Transverse colon (tissue), 4 donors: ENCODE data around the gene SPATA6L. TPM values are rescaled to one million over a fixed set of nuclear protein-coding genes. Genes with fewer than 3 reads are reported as not detected.

ENCODE experiments used
- DNase-seq: peaks from one replicate; pipeline ENCODE4 v3.0.0-alpha.2; 2019
- H3K27ac ChIP-seq, 4 donors: fragments of 200-600 bp; sonication (generic); 2 replicates each; pipeline ENCODE4 v1.5.1; 2016 to 2018; ENCODE audit warnings: inconsistent platforms in 4 of 4
- H3K27me3 ChIP-seq: fragments of 200-600 bp; sonication (generic); 2 replicates; pipeline ENCODE4 v1.5.1; 2017; ENCODE audit warnings: inconsistent platforms
- H3K36me3 ChIP-seq, 4 donors: fragments of 200-600 bp; sonication (generic); 2 replicates each; pipeline ENCODE4 v1.5.1; 2017 to 2019; ENCODE audit warnings: inconsistent platforms in 4 of 4
- H3K4me1 ChIP-seq, 4 donors: fragments of 200-600 bp; sonication (generic); 2 replicates each; pipeline ENCODE4 v1.5.1; 2017 to 2020; ENCODE audit warnings: inconsistent platforms in 4 of 4
- H3K4me3 ChIP-seq, 4 donors: fragments of 200-600 bp; sonication (generic); 1 replicate in 1 of 4; 2 replicates in 3 of 4; pipeline versions ENCODE4 v1.5.1 to v1.6.1; 2017 to 2019; ENCODE audit warnings: inconsistent platforms in 4 of 4
- H3K9me3 ChIP-seq, 2 donors: fragments of 200-600 bp; sonication (generic); 2 replicates each; pipeline ENCODE4 v1.5.1; 2017 to 2019; ENCODE audit warnings: inconsistent platforms in 2 of 2
- EP300 ChIP-seq: sonication (generic); formaldehyde crosslinking; IDR thresholded peaks from one replicate; pipeline ENCODE4 v1.6.1; 2017; ENCODE audit warnings: antibody characterized with exemption, low read depth
- POLR2A ChIP-seq: fragments of 450-650 bp; IDR thresholded peaks from one replicate; pipeline ENCODE4 v1.6.1; 2016; ENCODE audit warnings: antibody characterized with exemption, mild to moderate bottlenecking, moderate library complexity
- POLR2AphosphoS5 ChIP-seq, 3 donors: sonication (generic); formaldehyde crosslinking; IDR thresholded peaks; one replicate each; pipeline ENCODE4 v1.6.1; 2016; ENCODE audit warnings: antibody characterized with exemption in 3 of 3
- WGBS, 2 donors: methylation state at CpG; one replicate each; pipeline ENCODE4 v1.1.5; 2018; ENCODE audit warnings: low coverage in 1 of 2; 5-methylcytosine and 5-hydroxymethylcytosine counted together
- in situ Hi-C, 4 donors: fragments of 200-750 bp; cut with MboI; loops; one replicate each; pipeline versions ENCODE4 v1.15.0 to v1.15.1; 2017; ENCODE audit warnings: low sequenced_read_pairs in 3 of 4, low pct_ligation_motif_present in 1 of 4, low pct_unique_long_range_greater_than_20kb in 1 of 4
- intact Hi-C: fragments of 100-400 bp; cut with DNase I; formaldehyde crosslinking; loops from one replicate; pipeline ENCODE4 v1.15.1; 2023; ENCODE audit warnings: low total_unique reads
- total RNA-seq, 4 donors: library from RNA; depleted of rRNA; stranded (reverse); fragments of >200 nt; gene quantifications; one replicate each; pipeline ENCODE4 v1.1.0, GENCODE V29; 2016
- TF ChIP-seq, protein P1 (sequence below), 5 experiments: fragments of 200-600 bp in 3 of 5; fragments of 450-650 bp in 2 of 5; sonication (generic) in 3 of 5; IDR thresholded peaks; 1 replicate in 2 of 5; 2 replicates in 3 of 5; pipeline ENCODE4 v1.5.1; 2016 to 2017; ENCODE audit warnings: antibody characterized with exemption in 5 of 5, inconsistent platforms in 3 of 5, mild to moderate bottlenecking in 2 of 5, moderate library complexity in 1 of 5

SPATA6L gene
- total RNA-seq, 4 donors from 2014 or later: 1.9 to 13.2 (median 5.5) TPM; not detected in 1

DNA sequence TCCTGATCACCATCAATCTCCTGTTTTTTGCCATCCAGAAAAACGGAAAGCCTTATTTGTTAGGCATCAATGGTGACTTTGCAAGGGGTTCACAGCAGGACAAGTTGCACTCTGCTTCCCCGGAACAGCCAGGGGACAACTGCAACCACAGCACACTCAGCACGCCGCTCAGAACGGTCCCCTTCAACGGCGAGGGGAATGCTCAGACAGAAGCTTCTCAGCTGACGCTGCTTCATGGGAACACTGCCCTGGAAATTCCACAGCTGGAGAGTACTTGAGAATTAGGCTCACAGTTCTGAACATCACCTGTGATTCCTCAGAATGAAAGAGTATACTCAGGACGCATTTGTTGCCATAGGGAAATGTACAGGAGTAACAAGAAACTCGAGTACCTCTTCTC, 44.3 kb downstream of the SPATA6L start:
- Histone ChIP-seq H3K9me3 (no peaks in the 10 kb centered on the region), H3K36me3 (no peaks in the 10 kb centered on the region), H3K4me1 (no peaks in the 10 kb centered on the region), H3K4me3 (no peak overlapping the region), H3K27ac (no peak overlapping the region), H3K27me3 (no peaks in the 10 kb centered on the region)
- no peak for DNase-seq
- intact Hi-C loops: no loop called here
- TF ChIP-seq, protein P1, sequence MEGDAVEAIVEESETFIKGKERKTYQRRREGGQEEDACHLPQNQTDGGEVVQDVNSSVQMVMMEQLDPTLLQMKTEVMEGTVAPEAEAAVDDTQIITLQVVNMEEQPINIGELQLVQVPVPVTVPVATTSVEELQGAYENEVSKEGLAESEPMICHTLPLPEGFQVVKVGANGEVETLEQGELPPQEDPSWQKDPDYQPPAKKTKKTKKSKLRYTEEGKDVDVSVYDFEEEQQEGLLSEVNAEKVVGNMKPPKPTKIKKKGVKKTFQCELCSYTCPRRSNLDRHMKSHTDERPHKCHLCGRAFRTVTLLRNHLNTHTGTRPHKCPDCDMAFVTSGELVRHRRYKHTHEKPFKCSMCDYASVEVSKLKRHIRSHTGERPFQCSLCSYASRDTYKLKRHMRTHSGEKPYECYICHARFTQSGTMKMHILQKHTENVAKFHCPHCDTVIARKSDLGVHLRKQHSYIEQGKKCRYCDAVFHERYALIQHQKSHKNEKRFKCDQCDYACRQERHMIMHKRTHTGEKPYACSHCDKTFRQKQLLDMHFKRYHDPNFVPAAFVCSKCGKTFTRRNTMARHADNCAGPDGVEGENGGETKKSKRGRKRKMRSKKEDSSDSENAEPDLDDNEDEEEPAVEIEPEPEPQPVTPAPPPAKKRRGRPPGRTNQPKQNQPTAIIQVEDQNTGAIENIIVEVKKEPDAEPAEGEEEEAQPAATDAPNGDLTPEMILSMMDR (IDR thresholded peaks at IDR 0.05): no peak
- no peak for TF ChIP-seq POLR2AphosphoS5 (IDR thresholded peaks at IDR 0.05)
- no peak for TF ChIP-seq POLR2A
- TF ChIP-seq EP300: no peak
- WGBS, 2 donors: 88% methylated on average over 4 to 10 of the region's 10 CpGs
- in situ Hi-C loops: no loop called here

DNA sequence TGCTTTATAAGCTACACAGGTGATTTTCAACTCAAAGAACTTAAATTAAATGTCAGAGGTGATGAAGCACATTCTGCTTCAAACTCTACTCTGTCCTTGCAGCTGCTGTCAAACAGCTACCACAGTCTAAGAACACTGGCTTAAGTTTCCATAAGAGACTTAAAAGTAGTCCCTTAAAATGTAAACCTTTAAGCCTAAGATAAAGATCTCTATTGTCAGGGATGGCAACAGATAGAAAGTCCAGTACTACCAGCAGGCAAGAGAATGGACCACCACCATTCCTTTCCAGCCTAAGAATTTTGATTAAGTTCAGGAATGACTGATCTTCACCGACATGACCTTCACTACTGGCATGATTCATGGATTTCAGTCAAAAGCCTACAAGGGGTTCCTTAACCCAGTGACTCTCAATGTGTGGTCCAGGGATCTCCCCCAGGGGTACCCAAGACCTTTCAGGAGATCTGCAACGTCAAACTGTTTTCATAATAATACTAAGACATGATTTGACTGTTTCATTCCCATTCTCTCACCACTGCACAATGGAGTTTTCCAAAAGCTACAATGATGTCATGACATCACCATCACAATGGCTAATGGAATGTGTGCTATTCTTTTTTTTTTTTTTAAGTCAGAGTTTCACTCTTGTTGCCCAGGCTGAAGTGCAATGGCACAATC, 45.3 kb downstream of the SPATA6L start:
- Histone ChIP-seq H3K4me3 (no peak overlapping the region), H3K27me3 (no peaks in the 10 kb centered on the region), H3K4me1 (no peaks in the 10 kb centered on the region), H3K9me3 (no peaks in the 10 kb centered on the region), H3K36me3 (no peaks in the 10 kb centered on the region), H3K27ac (no peak overlapping the region)
- no peak for TF ChIP-seq POLR2AphosphoS5 (IDR thresholded peaks at IDR 0.05)
- no peak for TF ChIP-seq POLR2A
- TF ChIP-seq, protein P1 (IDR thresholded peaks at IDR 0.05): no peak
- TF ChIP-seq EP300: no peak
- in situ Hi-C loops (no loop called here), intact Hi-C loops (no loop called here)
- 54 to 64% methylated on average over 2 of the region's 2 CpGs for WGBS, 2 donors
- no peak for DNase-seq

DNA sequence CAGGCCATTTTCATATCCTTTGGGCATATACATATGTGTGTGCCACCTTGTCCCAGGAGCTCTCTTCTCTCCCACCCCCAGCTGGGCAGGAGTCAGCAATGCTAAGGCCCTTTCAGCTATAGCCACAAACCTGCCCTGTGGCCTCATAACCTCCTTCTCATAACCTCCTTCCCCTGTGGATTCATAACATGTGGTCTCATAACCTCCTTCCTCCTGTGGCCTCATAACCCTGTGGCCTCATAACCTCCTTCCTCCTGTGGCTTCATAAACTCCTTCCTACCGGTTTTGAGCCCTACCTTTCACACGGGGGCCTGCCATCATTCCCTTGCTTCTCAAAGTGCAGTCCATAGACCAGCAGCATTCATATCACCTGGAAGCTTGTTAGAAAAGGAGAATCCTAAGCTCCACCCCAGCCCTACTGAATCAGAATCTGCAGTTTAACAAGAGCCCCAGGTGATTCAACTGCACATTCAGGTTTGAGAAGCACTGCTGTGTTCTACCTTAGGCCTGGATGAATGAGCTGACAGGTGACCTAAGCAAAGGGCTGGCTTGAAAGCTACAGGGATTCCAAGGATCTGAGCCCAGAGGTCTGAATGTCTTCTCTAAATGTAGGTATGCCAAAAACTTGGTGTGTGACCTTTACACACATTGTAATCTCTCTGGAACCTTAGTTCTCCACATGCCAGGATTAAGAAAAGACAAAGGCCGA, 46.1 kb downstream of the SPATA6L start:
- Histone ChIP-seq H3K36me3 (no peaks in the 10 kb centered on the region), H3K27me3 (no peaks in the 10 kb centered on the region), H3K9me3 (no peaks in the 10 kb centered on the region), H3K27ac (no peak overlapping the region), H3K4me3 (no peak overlapping the region), H3K4me1 (no peaks in the 10 kb centered on the region)
- intact Hi-C loops (no loop called here), in situ Hi-C loops (no loop called here)
- WGBS, 2 donors: 40 to 59% methylated on average over 1 to 3 of the region's 3 CpGs
- DNase-seq: no peak
- TF ChIP-seq EP300 (no peak), POLR2A (no peak), POLR2AphosphoS5 (IDR thresholded peaks at IDR 0.05) (no peak)
- TF ChIP-seq, protein P1 (IDR thresholded peaks at IDR 0.05): no peak

DNA sequence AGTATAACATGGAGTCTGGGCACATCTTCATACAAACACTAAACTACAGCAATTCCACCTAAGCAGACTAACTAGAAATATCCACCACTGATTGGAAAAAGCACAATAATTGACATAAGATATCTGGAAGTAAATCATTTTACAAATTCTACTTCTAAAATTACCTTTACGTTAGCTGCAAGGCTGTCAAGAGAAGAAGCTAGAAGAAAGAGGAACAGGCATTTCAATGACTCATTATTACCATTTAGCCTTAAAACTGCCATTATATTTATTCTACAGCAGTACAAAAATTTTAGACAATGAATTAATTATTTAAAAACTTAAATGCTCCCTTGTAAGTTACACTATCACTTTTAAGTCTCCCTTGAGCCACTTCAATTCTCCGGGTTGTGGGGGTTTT, 47.6 kb downstream of the SPATA6L start:
- Histone ChIP-seq H3K27me3 (no peaks in the 10 kb centered on the region), H3K36me3 (no peaks in the 10 kb centered on the region), H3K27ac (no peak overlapping the region), H3K4me3 (no peak overlapping the region), H3K9me3 (no peaks in the 10 kb centered on the region), H3K4me1 (no peaks in the 10 kb centered on the region)
- DNase-seq: no peak
- WGBS, 2 donors: 83 to 88% methylated on average over 2 of the region's 2 CpGs
- TF ChIP-seq POLR2AphosphoS5 (IDR thresholded peaks at IDR 0.05) (no peak), EP300 (no peak), POLR2A (no peak)
- TF ChIP-seq, protein P1 (IDR thresholded peaks at IDR 0.05): no peak
- in situ Hi-C loops: no loop called here
- intact Hi-C loops: no loop called here
